CD4-positive, alpha-beta T cell (primary cell): ENCODE measurements around the gene CEP20. TPM values are rescaled to one million over a fixed set of nuclear protein-coding genes. Genes with fewer than 3 reads are reported as not detected.

Experiments used
- ATAC-seq: fragments of 200-7000 bp; cut with Tn5 transposase; one replicate; pipeline ENCODE4 v1.10.0; 2022; ENCODE audit warnings: mild to moderate bottlenecking; ENCODE audit not compliant: poor library complexity
- CTCF ChIA-PET: fragments of 350-600 bp; sonication (Branson Sonifier 250); formaldehyde crosslinking; loops from one replicate; lab custom pipeline; 2021; ENCODE audit warnings: antibody characterized with exemption, inconsistent platforms; lab: Charles Lee
- POLR2A ChIA-PET: fragments of 350-600 bp; sonication (Branson Sonifier 250); formaldehyde crosslinking; loops from one replicate; lab custom pipeline; 2021; ENCODE audit warnings: antibody characterized with exemption, inconsistent platforms; lab: Charles Lee
- DNase-seq, 14 experiments: peaks; one replicate each; pipeline ENCODE4 v3.0.0-alpha.2; 2013 to 2020; ENCODE audit warnings: mixed read lengths in 2 of 14
- H3K27ac ChIP-seq, 2 donors: one replicate each; pipeline versions ENCODE4 v1.5.1 to v1.7.0; 2013; ENCODE audit warnings: low read length in 2 of 2, low read depth in 1 of 2, mild to moderate bottlenecking in 1 of 2
- H3K27me3 ChIP-seq, 2 experiments: 1 replicate in 1 of 2; 2 replicates in 1 of 2; pipeline versions ENCODE4 v1.6.1 to v1.7.0; 2013; ENCODE audit warnings: low read length in 2 of 2, control low read depth in 1 of 2, mild to moderate bottlenecking in 1 of 2, moderate library complexity in 1 of 2; ENCODE audit not compliant: insufficient read depth in 2 of 2, control insufficient read depth in 1 of 2
- H3K36me3 ChIP-seq: one replicate; pipeline ENCODE4 v1.6.1; 2013; ENCODE audit warnings: low read length, control low read depth; ENCODE audit not compliant: insufficient read depth
- H3K4me1 ChIP-seq: one replicate; pipeline ENCODE4 v1.6.1; 2013; ENCODE audit warnings: low read length, control low read depth; ENCODE audit not compliant: insufficient read depth
- H3K4me3 ChIP-seq: one replicate; pipeline ENCODE4 v1.5.1; 2013; ENCODE audit warnings: mild to moderate bottlenecking, low read length, moderate library complexity
- H3K9me3 ChIP-seq, 2 experiments: 1 replicate in 1 of 2; 2 replicates in 1 of 2; pipeline versions ENCODE4 v1.6.1 to v1.7.0; 2013; ENCODE audit warnings: low read length in 2 of 2, mild to moderate bottlenecking in 2 of 2, control low read depth in 1 of 2, moderate library complexity in 1 of 2; ENCODE audit not compliant: control insufficient read depth in 1 of 2, insufficient read depth in 1 of 2
- H3K27ac Mint-ChIP-seq: one replicate; pipeline ENCODE4 v1.8.0; 2020; ENCODE audit warnings: mixed read lengths
- H3K27me3 Mint-ChIP-seq: one replicate; pipeline ENCODE4 v1.8.0; 2021; ENCODE audit warnings: mixed read lengths
- H3K36me3 Mint-ChIP-seq: one replicate; pipeline ENCODE4 v1.8.0; 2021; ENCODE audit warnings: low read depth, mixed read lengths
- H3K4me1 Mint-ChIP-seq: one replicate; pipeline ENCODE4 v1.8.0; 2021; ENCODE audit warnings: low read depth, mixed read lengths
- H3K4me3 Mint-ChIP-seq: one replicate; pipeline ENCODE4 v1.8.0; 2020; ENCODE audit warnings: mild to moderate bottlenecking, mixed read lengths
- H3K9me3 Mint-ChIP-seq: one replicate; pipeline ENCODE4 v1.8.0; 2020; ENCODE audit warnings: mixed read lengths
- CTCF ChIP-seq: fragments of 200-600 bp; IDR thresholded peaks from one replicate; pipeline ENCODE4 v1.8.0; 2022; ENCODE audit warnings: antibody characterized with exemption, mild to moderate bottlenecking
- intact Hi-C, 2 experiments: fragments of 100-400 bp; cut with DNase I in 1 of 2; cut with micrococcal nuclease in 1 of 2; formaldehyde crosslinking; loops; one replicate each; pipeline versions ENCODE4 v1.15.1 to v1.9.0; 2023 to 2025; cut with DNase I, micrococcal nuclease
- total RNA-seq, 174 experiments: library from RNA in 2 of 174; stranded (reverse) in 2 of 174; gene quantifications; one replicate each; pipeline ENCODE4 v1.2.3 and lab custom pipeline; 2021 to 2026

Gene CEP20
- total RNA-seq, 2 experiments from 2014 or later, result 14.4 to 15.5 TPM

- Histone ChIP-seq H3K27ac (no peak overlapping the region), H3K27me3 (no peaks in the 10 kb centered on the region), H3K9me3 (no peaks in the 10 kb centered on the region), H3K4me3 (peak overlapping the region; percentile 88), H3K36me3 (peaks cover 16% of the 10 kb centered on the region), H3K4me1 (peaks cover 24% of the 10 kb centered on the region)
- no peaks in the 10 kb centered on the region for H3K27me3 Mint-ChIP-seq
- no peak for DNase-seq
- peak overlapping the region; percentile 99 for H3K4me3 Mint-ChIP-seq
- TF ChIP-seq CTCF, result no peak
- intact Hi-C loops, result loop anchor here (5.0 to 10.0 kb wide), 4 partner anchors 140 to 242 kb away; partner anchors contain the start of gene MARF1 (in 1 of the 2)
- CTCF ChIA-PET, result no interaction called here
- H3K9me3 Mint-ChIP-seq, result no peaks in the 10 kb centered on the region
- H3K36me3 Mint-ChIP-seq, result peaks cover 21% of the 10 kb centered on the region
- H3K4me1 Mint-ChIP-seq, result peaks cover 30% of the 10 kb centered on the region
- ATAC-seq, result no peak
- peak overlapping the region; percentile 91 for H3K27ac Mint-ChIP-seq
- POLR2A ChIA-PET, result interaction anchor here (0.7 to 2.0 kb wide), 4 partner anchors 34 to 244 kb away, joined by 3 to 14 read pairs (median 6); partner anchors contain the start of gene MARF1
Observed at GRCh38 chr16:15887283-15887682, 1.1 kb downstream of the CEP20 start.

- ATAC-seq (no peak), DNase-seq (no peak)
- H3K4me3 Mint-ChIP-seq, result peak overlapping the region; percentile 81
- ChIA-PET POLR2A (no interaction called here), CTCF (interaction anchor here (1.1 kb wide), 1 partner anchor 12 kb away, joined by 3 read pairs; no protein-coding TSS in a partner anchor)
- Histone ChIP-seq H3K27me3 (no peaks in the 10 kb centered on the region), H3K9me3 (no peaks in the 10 kb centered on the region), H3K36me3 (peaks cover 24% of the 10 kb centered on the region), H3K4me3 (no peak overlapping the region), H3K4me1 (peaks cover 24% of the 10 kb centered on the region), H3K27ac (no peak overlapping the region)
- TF ChIP-seq CTCF, result no peak
- H3K36me3 Mint-ChIP-seq, result peaks cover 32% of the 10 kb centered on the region
- intact Hi-C loops, result loop anchor here (5.0 to 10.0 kb wide), 4 partner anchors 141 to 241 kb away; partner anchors contain the start of gene MARF1 (in 1 of the 2)
- no peaks in the 10 kb centered on the region for H3K27me3 Mint-ChIP-seq
- no peaks in the 10 kb centered on the region for H3K9me3 Mint-ChIP-seq
- peaks cover 30% of the 10 kb centered on the region for H3K4me1 Mint-ChIP-seq
- H3K27ac Mint-ChIP-seq, result peak overlapping the region; percentile 50
Observed at GRCh38 chr16:15886078-15886477, 2.3 kb downstream of the CEP20 start.

- H3K4me1 ChIP-seq, result peaks cover 24% of the 10 kb centered on the region
- peaks cover 30% of the 10 kb centered on the region for H3K4me1 Mint-ChIP-seq
- no peaks in the 10 kb centered on the region for H3K9me3 ChIP-seq
- POLR2A ChIA-PET, result no interaction called here
- intact Hi-C loops, result loop anchor here (5.0 to 10.0 kb wide), 4 partner anchors 142 to 242 kb away; partner anchors contain the start of gene MARF1 (in 1 of the 2)
- peaks cover 26% of the 10 kb centered on the region for H3K36me3 ChIP-seq
- ATAC-seq (no peak), DNase-seq (no peak)
- H3K27ac Mint-ChIP-seq, result peak overlapping the region; percentile 50
- H3K36me3 Mint-ChIP-seq, result peaks cover 37% of the 10 kb centered on the region
- no peaks in the 10 kb centered on the region for H3K9me3 Mint-ChIP-seq
- no peaks in the 10 kb centered on the region for H3K27me3 ChIP-seq
- CTCF ChIA-PET, result no interaction called here
- no peak for TF ChIP-seq CTCF
- H3K4me3 ChIP-seq, result no peak overlapping the region
- H3K4me3 Mint-ChIP-seq, result peak overlapping the region; percentile 81
- no peaks in the 10 kb centered on the region for H3K27me3 Mint-ChIP-seq
- H3K27ac ChIP-seq, result no peak overlapping the region
Observed at GRCh38 chr16:15885560-15886001, 2.8 kb downstream of the CEP20 start.
